Measurements from ENCODE around the gene PARD3.

DNA sequence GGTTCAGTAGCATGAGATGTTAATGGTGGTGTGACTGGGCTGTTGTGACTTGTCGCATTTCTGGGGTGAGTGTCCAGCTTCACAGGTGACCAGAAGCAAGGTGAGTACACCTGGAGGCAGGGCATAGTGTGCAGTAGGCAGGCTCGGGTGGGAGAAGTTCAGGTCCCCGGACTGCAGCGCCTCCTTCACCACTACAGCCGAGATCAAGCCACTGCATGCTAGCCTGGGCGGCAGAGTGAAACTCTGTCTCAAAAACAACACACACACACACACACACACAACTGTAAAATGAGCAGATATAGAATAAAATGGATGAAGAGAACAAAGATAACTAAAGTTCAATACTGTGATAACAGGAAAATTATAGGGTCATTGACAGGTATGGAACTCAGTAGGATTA, 11.1 kb upstream of the PARD3 start:
- TF ChIP-seq POLR2A (IDR thresholded peaks at IDR 0.05) (no peak), POLR2AphosphoS5 (IDR thresholded peaks at IDR 0.05) (no peak)
- TF ChIP-seq, protein P1, sequence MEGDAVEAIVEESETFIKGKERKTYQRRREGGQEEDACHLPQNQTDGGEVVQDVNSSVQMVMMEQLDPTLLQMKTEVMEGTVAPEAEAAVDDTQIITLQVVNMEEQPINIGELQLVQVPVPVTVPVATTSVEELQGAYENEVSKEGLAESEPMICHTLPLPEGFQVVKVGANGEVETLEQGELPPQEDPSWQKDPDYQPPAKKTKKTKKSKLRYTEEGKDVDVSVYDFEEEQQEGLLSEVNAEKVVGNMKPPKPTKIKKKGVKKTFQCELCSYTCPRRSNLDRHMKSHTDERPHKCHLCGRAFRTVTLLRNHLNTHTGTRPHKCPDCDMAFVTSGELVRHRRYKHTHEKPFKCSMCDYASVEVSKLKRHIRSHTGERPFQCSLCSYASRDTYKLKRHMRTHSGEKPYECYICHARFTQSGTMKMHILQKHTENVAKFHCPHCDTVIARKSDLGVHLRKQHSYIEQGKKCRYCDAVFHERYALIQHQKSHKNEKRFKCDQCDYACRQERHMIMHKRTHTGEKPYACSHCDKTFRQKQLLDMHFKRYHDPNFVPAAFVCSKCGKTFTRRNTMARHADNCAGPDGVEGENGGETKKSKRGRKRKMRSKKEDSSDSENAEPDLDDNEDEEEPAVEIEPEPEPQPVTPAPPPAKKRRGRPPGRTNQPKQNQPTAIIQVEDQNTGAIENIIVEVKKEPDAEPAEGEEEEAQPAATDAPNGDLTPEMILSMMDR (IDR thresholded peaks at IDR 0.05) = no peak
